Activated CD8-positive, alpha-beta T cell treated with anti-CD3 and anti-CD28 coated beads for 36 hours (primary cell): ENCODE data around the gene CDKN2A. TPM values are rescaled to one million over a fixed set of nuclear protein-coding genes. Genes with fewer than 3 reads are reported as not detected.

Experiments
- ATAC-seq: fragments of 200-7000 bp; cut with Tn5 transposase; one replicate; pipeline ENCODE4 v1.10.0; 2021; ENCODE audit warnings: mild to moderate bottlenecking, moderate library complexity
- CTCF ChIA-PET: fragments of 350-600 bp; sonication (Branson Sonifier 250); formaldehyde crosslinking; loops from one replicate; lab custom pipeline; 2021; ENCODE audit warnings: antibody characterized with exemption; lab: Charles Lee
- POLR2A ChIA-PET: fragments of 350-600 bp; sonication (Branson Sonifier 250); formaldehyde crosslinking; loops from one replicate; lab custom pipeline; 2021; ENCODE audit warnings: antibody characterized with exemption; lab: Charles Lee
- DNase-seq: peaks from one replicate; pipeline ENCODE4 v3.0.0-alpha.2; 2020
- H3K27ac Mint-ChIP-seq: one replicate; pipeline ENCODE4 v1.8.0; 2021; ENCODE audit warnings: mild to moderate bottlenecking, mixed read lengths
- H3K27me3 Mint-ChIP-seq: one replicate; pipeline ENCODE4 v1.8.0; 2021; ENCODE audit warnings: mixed read lengths
- H3K36me3 Mint-ChIP-seq: one replicate; pipeline ENCODE4 v1.8.0; 2021; ENCODE audit warnings: low read depth, mixed read lengths
- H3K4me1 Mint-ChIP-seq: one replicate; pipeline ENCODE4 v1.8.0; 2021; ENCODE audit warnings: low read depth, mixed read lengths
- H3K4me3 Mint-ChIP-seq: one replicate; pipeline ENCODE4 v1.8.0; 2021; ENCODE audit warnings: mild to moderate bottlenecking, moderate library complexity, mixed read lengths
- H3K9me3 Mint-ChIP-seq: one replicate; pipeline ENCODE4 v1.8.0; 2021; ENCODE audit warnings: mixed read lengths
- intact Hi-C: fragments of 100-400 bp; cut with micrococcal nuclease; formaldehyde crosslinking; loops from one replicate; pipeline ENCODE4 v1.10.0; 2022
- total RNA-seq, 2 experiments: library from RNA; stranded (reverse); gene quantifications; one replicate each; pipeline ENCODE4 v1.2.3, GENCODE V29; 2021
- TF ChIP-seq, protein P1 (sequence below): fragments of 200-600 bp; IDR thresholded peaks from one replicate; pipeline ENCODE4 v1.8.0; 2022; ENCODE audit warnings: antibody characterized with exemption, mild to moderate bottlenecking

Gene CDKN2A
- total RNA-seq, 2 experiments from 2014 or later, result 2.1 to 2.5 TPM

DNA sequence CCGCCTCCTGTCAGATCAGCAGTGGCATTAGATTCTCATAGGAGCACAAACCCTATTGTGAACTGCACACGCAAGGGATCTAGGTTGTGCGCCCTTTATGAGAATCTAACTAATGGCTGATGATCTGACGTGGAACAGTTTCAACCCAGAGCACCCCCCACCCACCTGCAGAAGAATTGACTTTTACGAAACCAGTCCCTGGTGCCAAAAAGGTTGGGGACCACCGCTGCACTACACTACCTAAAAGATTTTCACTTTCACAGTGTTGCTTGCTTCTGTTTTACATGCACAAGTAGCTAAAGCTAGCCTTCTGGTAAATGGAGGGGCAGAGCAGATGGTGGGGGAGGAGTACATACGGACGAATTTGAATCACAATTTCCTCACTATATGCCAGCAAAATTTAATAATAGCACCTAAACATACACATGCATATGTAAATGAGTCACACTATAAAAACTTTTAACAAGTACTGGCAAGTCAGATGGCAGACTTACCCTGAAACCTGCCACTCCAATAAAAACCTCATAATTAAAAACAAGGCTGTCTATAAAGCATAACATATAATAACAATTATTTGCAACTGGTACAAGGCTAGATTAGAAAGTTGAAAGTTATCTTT is 38.9 kb upstream of the CDKN2A start:
- Mint-ChIP-seq H3K9me3 (no peaks in the 10 kb centered on the region), H3K27ac (no peak overlapping the region), H3K4me3 (no peak overlapping the region), H3K36me3 (no peaks in the 10 kb centered on the region), H3K27me3 (no peaks in the 10 kb centered on the region), H3K4me1 (peaks cover 11% of the 10 kb centered on the region)
- DNase-seq (no peak), ATAC-seq (no peak)
- ChIA-PET POLR2A (interaction anchor here (0.6 kb wide), 2 partner anchors 26 to 227 kb away, joined by 3 read pairs; no protein-coding TSS in a partner anchor), CTCF (interaction anchor here (1.6 to 1.7 kb wide), 2 partner anchors 211 to 219 kb away, joined by 4 to 6 read pairs; no protein-coding TSS in a partner anchor)
- TF ChIP-seq, protein P1, sequence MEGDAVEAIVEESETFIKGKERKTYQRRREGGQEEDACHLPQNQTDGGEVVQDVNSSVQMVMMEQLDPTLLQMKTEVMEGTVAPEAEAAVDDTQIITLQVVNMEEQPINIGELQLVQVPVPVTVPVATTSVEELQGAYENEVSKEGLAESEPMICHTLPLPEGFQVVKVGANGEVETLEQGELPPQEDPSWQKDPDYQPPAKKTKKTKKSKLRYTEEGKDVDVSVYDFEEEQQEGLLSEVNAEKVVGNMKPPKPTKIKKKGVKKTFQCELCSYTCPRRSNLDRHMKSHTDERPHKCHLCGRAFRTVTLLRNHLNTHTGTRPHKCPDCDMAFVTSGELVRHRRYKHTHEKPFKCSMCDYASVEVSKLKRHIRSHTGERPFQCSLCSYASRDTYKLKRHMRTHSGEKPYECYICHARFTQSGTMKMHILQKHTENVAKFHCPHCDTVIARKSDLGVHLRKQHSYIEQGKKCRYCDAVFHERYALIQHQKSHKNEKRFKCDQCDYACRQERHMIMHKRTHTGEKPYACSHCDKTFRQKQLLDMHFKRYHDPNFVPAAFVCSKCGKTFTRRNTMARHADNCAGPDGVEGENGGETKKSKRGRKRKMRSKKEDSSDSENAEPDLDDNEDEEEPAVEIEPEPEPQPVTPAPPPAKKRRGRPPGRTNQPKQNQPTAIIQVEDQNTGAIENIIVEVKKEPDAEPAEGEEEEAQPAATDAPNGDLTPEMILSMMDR, result no peak
- intact Hi-C loops, result no loop called here

DNA sequence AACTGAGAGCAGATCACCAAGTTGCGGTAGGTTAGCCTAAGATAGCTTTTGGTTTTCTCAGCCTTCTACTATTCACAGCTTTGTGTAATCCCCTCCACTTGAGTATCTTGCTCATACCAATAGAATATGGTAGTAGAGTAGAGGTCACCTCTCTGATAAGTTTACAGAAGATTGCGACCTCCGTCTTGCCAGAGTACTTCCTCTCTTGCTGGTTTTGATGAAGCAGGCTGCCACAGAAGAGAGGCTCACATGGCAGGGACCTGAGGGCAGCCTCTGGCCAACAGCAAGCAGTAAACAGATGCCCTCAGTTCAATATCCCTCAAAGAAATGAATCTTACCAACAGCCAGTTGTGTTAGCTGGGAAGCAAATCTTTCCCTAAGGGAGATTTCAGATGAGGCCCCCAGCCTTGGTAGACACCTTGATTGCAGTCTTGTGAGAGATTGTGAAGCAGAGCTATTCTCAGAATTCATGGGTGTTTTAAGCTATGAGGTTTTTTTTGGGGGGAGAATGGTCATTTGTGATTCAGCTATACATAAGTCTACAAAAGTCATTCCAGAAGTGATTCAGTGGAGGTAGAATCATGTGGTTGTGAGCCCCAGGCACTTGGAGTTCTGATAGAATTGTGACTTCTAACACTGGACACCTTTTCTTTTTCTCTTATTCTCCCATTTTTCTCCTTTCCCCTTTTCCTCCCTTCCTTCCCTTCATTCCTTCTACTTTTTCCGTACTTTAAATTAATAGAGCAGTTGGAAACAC is 37.6 kb upstream of the CDKN2A start:
- ATAC-seq (no peak), DNase-seq (no peak)
- no peaks in the 10 kb centered on the region for H3K36me3 Mint-ChIP-seq
- peaks cover 1% of the 10 kb centered on the region for H3K27me3 Mint-ChIP-seq
- no peaks in the 10 kb centered on the region for H3K9me3 Mint-ChIP-seq
- ChIA-PET CTCF (interaction anchor here (0.9 to 3.1 kb wide), 5 partner anchors 23 to 218 kb away, joined by 3 to 13 read pairs (median 4); partner anchors contain the start of gene CDKN2B), POLR2A (no interaction called here)
- intact Hi-C loops, result no loop called here
- no peak overlapping the region for H3K27ac Mint-ChIP-seq
- H3K4me1 Mint-ChIP-seq, result peaks cover 6% of the 10 kb centered on the region
- no peak overlapping the region for H3K4me3 Mint-ChIP-seq
- TF ChIP-seq, protein P1, result no peak

DNA sequence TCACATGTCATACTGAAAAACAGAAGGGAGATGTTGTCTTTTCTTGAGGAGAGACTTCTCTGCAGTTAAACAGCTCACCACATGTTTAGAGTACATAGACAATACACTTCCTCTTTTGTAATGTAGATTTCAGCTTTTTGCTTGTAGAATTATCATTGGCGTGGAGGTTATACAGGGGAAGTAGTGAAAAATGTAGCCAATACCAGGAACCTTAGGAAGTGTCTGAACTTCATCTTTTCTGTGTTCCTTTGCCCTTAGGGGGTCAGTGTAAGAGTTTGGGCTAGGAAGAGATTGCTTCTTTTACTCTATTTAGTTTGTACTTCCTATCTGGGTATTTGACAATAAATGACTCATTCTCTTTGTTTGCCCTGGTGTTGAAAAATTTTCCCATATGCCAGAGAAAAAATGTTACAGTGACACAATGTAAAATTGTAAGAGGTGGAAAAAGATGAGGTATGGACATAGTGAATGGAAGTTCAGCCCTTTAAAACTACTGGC is 36.0 kb upstream of the CDKN2A start:
- no peak overlapping the region for H3K27ac Mint-ChIP-seq
- ATAC-seq (no peak), DNase-seq (no peak)
- H3K27me3 Mint-ChIP-seq, result peaks cover 1% of the 10 kb centered on the region
- POLR2A ChIA-PET, result interaction anchor here (1.5 kb wide), 1 partner anchor 35 kb away, joined by 4 read pairs; the partner anchor contains the start of gene CDKN2B-AS1
- no peak overlapping the region for H3K4me3 Mint-ChIP-seq
- no peaks in the 10 kb centered on the region for H3K9me3 Mint-ChIP-seq
- CTCF ChIA-PET, result interaction anchor here (1.0 to 3.1 kb wide), 2 partner anchors 22 to 217 kb away, joined by 4 to 13 read pairs; partner anchors contain the start of gene CDKN2B
- intact Hi-C loops, result no loop called here
- no peaks in the 10 kb centered on the region for H3K36me3 Mint-ChIP-seq
- H3K4me1 Mint-ChIP-seq, result no peaks in the 10 kb centered on the region
- TF ChIP-seq, protein P1, result no peak

DNA sequence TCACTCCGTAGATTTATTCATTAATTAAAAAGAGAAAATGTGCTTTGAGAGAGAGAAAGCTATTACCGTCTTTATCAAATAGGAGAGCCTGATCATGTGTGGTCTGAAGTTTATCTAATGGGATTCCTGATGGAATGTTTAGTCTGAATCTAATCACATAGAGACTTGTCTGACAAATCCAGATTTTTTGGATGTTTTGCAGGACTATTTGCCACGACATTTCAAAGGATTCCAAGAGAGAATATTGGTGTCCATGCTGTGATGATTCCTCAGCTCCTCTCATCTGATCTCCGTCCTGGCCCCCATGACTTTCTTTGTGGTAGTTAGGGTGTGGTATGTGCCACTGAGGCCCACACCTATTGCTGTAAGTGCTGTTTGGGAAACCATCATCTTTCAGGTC is 35.0 kb upstream of the CDKN2A start:
- Mint-ChIP-seq H3K27me3 (peaks cover 1% of the 10 kb centered on the region), H3K9me3 (no peaks in the 10 kb centered on the region), H3K4me3 (no peak overlapping the region), H3K4me1 (no peaks in the 10 kb centered on the region), H3K36me3 (no peaks in the 10 kb centered on the region), H3K27ac (no peak overlapping the region)
- TF ChIP-seq, protein P1, result no peak
- DNase-seq (no peak), ATAC-seq (no peak)
- ChIA-PET POLR2A (interaction anchor here (1.5 kb wide), 1 partner anchor 34 kb away, joined by 4 read pairs; the partner anchor contains the start of gene CDKN2B-AS1), CTCF (interaction anchor here (1.1 to 3.1 kb wide), 4 partner anchors 21 to 216 kb away, joined by 4 to 13 read pairs (median 6); partner anchors contain the start of genes CDKN2A, CDKN2B and CDKN2B-AS1)
- intact Hi-C loops, result no loop called here
